LNCaP clone FGC (cell line): ENCODE data around the gene JUN.

Source experiments
- DNase-seq: peaks from one replicate; pipeline ENCODE4 v3.0.0-alpha.2; 2011; ENCODE audit warnings: low read depth
- H3K4me3 ChIP-seq: 2 replicates; pipeline ENCODE4 v1.5.1; 2011; ENCODE audit warnings: mild to moderate bottlenecking, low read depth, low read length, control low read depth
- CTCF ChIP-seq: IDR thresholded peaks from 2 replicates; pipeline ENCODE4 v1.5.1; 2012; ENCODE audit warnings: mild to moderate bottlenecking; ENCODE audit not compliant: control insufficient read depth, insufficient read depth; ENCODE audit errors: extremely low read depth

Gene JUN

GRCh38 chr1:58815069-58815685 lies 31.3 kb upstream of the JUN start:
- DNase-seq: no peak
- TF ChIP-seq CTCF: no peak
- H3K4me3 ChIP-seq: peak overlapping the region; percentile 57

GRCh38 chr1:58814251-58815068 lies 30.6 kb upstream of the JUN start:
- no peak for TF ChIP-seq CTCF
- H3K4me3 ChIP-seq: no peak overlapping the region

GRCh38 chr1:58813801-58814200 lies 30.0 kb upstream of the JUN start:
- DNase-seq: no peak
- no peak for TF ChIP-seq CTCF
- no peak overlapping the region for H3K4me3 ChIP-seq

More at GRCh38 chr1:58814251-58815068, 30.6 kb upstream of the JUN start:
- DNase-seq: no peak

- H3K4me3 ChIP-seq: no peak overlapping the region
- no peak for DNase-seq
- no peak for TF ChIP-seq CTCF
Measured at GRCh38 chr1:58813361-58813760, 29.5 kb upstream of the JUN start.

- no peak for DNase-seq
- H3K4me3 ChIP-seq: no peak overlapping the region
- no peak for TF ChIP-seq CTCF
Measured at GRCh38 chr1:58812926-58813325, 29.1 kb upstream of the JUN start.

GRCh38 chr1:58812468-58812867 lies 28.6 kb upstream of the JUN start:
- no peak overlapping the region for H3K4me3 ChIP-seq
- no peak for TF ChIP-seq CTCF
- DNase-seq: no peak
